Endothelial cell of umbilical vein (primary cell): ENCODE results near the gene SNX19. TPM values are rescaled to one million over a fixed set of nuclear protein-coding genes. Genes with fewer than 3 reads are reported as not detected.

Source experiments
- BruUV-seq: library from RNA; stranded (reverse); fragments of 400-500 nt; replicated peaks from 2 replicates; lab custom pipeline; 2021; lab: Mats Ljungman, UMichigan
- CTCF ChIA-PET: fragments of 300-600, 350-600 bp; sonication (Branson Sonifier 250); formaldehyde crosslinking; loops from one replicate; lab custom pipeline; 2021; ENCODE audit warnings: antibody characterized with exemption, inconsistent platforms; lab: Charles Lee
- POLR2A ChIA-PET: fragments of 300-600, 350-600 bp; sonication (Branson Sonifier 250); formaldehyde crosslinking; loops from one replicate; lab custom pipeline; 2021; ENCODE audit warnings: antibody characterized with exemption, inconsistent platforms; lab: Charles Lee
- DNase-seq: peaks from one replicate; pipeline ENCODE4 v3.0.0-alpha.2; 2011; ENCODE audit warnings: low read depth, low spot score
- FAIRE-seq: peaks from 2 replicates; lab custom pipeline; 2011; peaks lifted over from hg19 to GRCh38; lab: Jason Lieb, UNC
- H2AFZ ChIP-seq: 2 replicates; pipeline ENCODE4 v1.6.0; 2012; ENCODE audit warnings: low read depth, low read length, control low read depth, inconsistent platforms
- H3K27ac ChIP-seq: 2 replicates; pipeline ENCODE4 v1.5.1; 2011; ENCODE audit warnings: low read depth, mild to moderate bottlenecking, control low read depth, low read length, moderate library complexity; ENCODE audit not compliant: insufficient read depth
- H3K27me3 ChIP-seq, 2 experiments: 2 replicates each; pipeline versions ENCODE4 v1.6.0 to v1.6.1; 2011; ENCODE audit warnings: low read length in 2 of 2, mixed read lengths in 1 of 2; ENCODE audit not compliant: control insufficient read depth in 2 of 2, insufficient read depth in 2 of 2
- H3K36me3 ChIP-seq, 2 experiments: 2 replicates in 1 of 2; 3 replicates in 1 of 2; pipeline ENCODE4 v1.5.1; 2011; ENCODE audit warnings: low read length in 2 of 2, mild to moderate bottlenecking in 1 of 2, moderate library complexity in 1 of 2; ENCODE audit not compliant: control insufficient read depth in 2 of 2, insufficient read depth in 2 of 2; ENCODE audit errors: extremely low read depth in 1 of 2
- H3K4me1 ChIP-seq: 3 replicates; pipeline ENCODE4 v1.5.1; 2011; ENCODE audit warnings: mild to moderate bottlenecking, low read length; ENCODE audit not compliant: control insufficient read depth, insufficient read depth; ENCODE audit errors: extremely low read depth
- H3K4me2 ChIP-seq: 2 replicates; pipeline ENCODE4 v1.6.1; 2011; ENCODE audit warnings: low read length, control low read depth, mixed read lengths; ENCODE audit not compliant: insufficient read depth
- H3K4me3 ChIP-seq, 3 experiments: fragments of 200-600 bp in 1 of 3; sonication (generic), shearing (Covaris generic) in 1 of 3; replicated peaks in 1 of 3; 2 replicates each; pipeline ENCODE4 v1.5.1; 2011 to 2016; ENCODE audit warnings: control low read depth in 3 of 3, low read length in 3 of 3, mild to moderate bottlenecking in 2 of 3, inconsistent platforms in 1 of 3, low read depth in 1 of 3, moderate library complexity in 1 of 3; ENCODE audit not compliant: insufficient read depth in 1 of 3
- H3K79me2 ChIP-seq: 2 replicates; pipeline ENCODE4 v1.6.0; 2012; ENCODE audit warnings: low read length, inconsistent platforms; ENCODE audit not compliant: control insufficient read depth, insufficient read depth
- H3K9ac ChIP-seq: replicated peaks from 2 replicates; pipeline ENCODE3; 2011; ENCODE audit warnings: low read length, control low read depth; ENCODE audit not compliant: insufficient read depth; ENCODE audit errors: extremely low read depth
- H3K9me1 ChIP-seq: replicated peaks from 3 replicates; pipeline ENCODE4 v1.6.0; 2011; ENCODE audit warnings: mild to moderate bottlenecking, low read length; ENCODE audit not compliant: control insufficient read depth, insufficient read depth; ENCODE audit errors: extremely low read depth
- H3K9me3 ChIP-seq: replicated peaks from 2 replicates; pipeline ENCODE4 v1.5.1; 2012; ENCODE audit warnings: low read length, inconsistent platforms; ENCODE audit not compliant: control insufficient read depth, insufficient read depth
- H4K20me1 ChIP-seq: replicated peaks from 2 replicates; pipeline ENCODE3; 2011; ENCODE audit warnings: mild to moderate bottlenecking, low read length; ENCODE audit not compliant: control insufficient read depth, insufficient read depth; ENCODE audit errors: extremely low read depth
- CTCF ChIP-seq, 2 donors: IDR thresholded peaks; 1 replicate in 1 of 2; 2 replicates in 1 of 2; pipeline ENCODE4 v1.5.1; 2011; ENCODE audit warnings: low read length in 2 of 2, mild to moderate bottlenecking in 2 of 2, moderate library complexity in 2 of 2, control low read depth in 1 of 2, inconsistent platforms in 1 of 2, low read depth in 1 of 2; ENCODE audit not compliant: insufficient read depth in 1 of 2; ENCODE audit errors: extremely low read depth in 1 of 2
- EZH2 ChIP-seq: IDR thresholded peaks from 2 replicates; pipeline ENCODE4 v1.6.1; 2012; ENCODE audit warnings: borderline replicate concordance, low read depth, mild to moderate bottlenecking, moderate library complexity, low read length, inconsistent platforms; ENCODE audit not compliant: severe bottlenecking
- FOS ChIP-seq: IDR thresholded peaks from 2 replicates; pipeline ENCODE4 v1.6.1; 2011; ENCODE audit warnings: mild to moderate bottlenecking, low read length, moderate library complexity, borderline replicate concordance; ENCODE audit not compliant: insufficient read depth
- GATA2 ChIP-seq: IDR thresholded peaks from 2 replicates; pipeline ENCODE4 v1.7.0; 2011; ENCODE audit warnings: low read depth, mild to moderate bottlenecking, moderate library complexity, mixed read lengths, low read length; ENCODE audit not compliant: insufficient read length, insufficient read depth
- JUN ChIP-seq: IDR thresholded peaks from 2 replicates; pipeline ENCODE4 v1.6.1; 2011; ENCODE audit warnings: borderline replicate concordance, low read depth; ENCODE audit not compliant: insufficient read length, insufficient read depth
- MAX ChIP-seq: IDR thresholded peaks from 2 replicates; pipeline ENCODE4 v1.6.1; 2011; ENCODE audit not compliant: insufficient read depth, insufficient read length
- MYC ChIP-seq: IDR thresholded peaks from one replicate; pipeline ENCODE4 v1.6.1; 2011; ENCODE audit warnings: mild to moderate bottlenecking, low read depth, low read length
- POLR2A ChIP-seq: IDR thresholded peaks from 2 replicates; pipeline ENCODE4 v1.6.1; 2012; ENCODE audit warnings: low read depth, mild to moderate bottlenecking, control low read depth, low read length
- POLR2AphosphoS5 ChIP-seq: IDR thresholded peaks from 2 replicates; pipeline ENCODE4 v1.6.1; 2012; ENCODE audit warnings: low read depth, mild to moderate bottlenecking, control low read depth, low read length, moderate library complexity; ENCODE audit not compliant: insufficient read depth
- dilution Hi-C: fragments of 300-500 bp; cut with MboI; formaldehyde crosslinking; loops from one replicate; pipeline ENCODE4 v1.15.0; 2019; ENCODE audit warnings: low sequenced_read_pairs; ENCODE audit not compliant: extremely low pct_ligation_motif_present
- intact Hi-C: fragments of 100-400 bp; cut with micrococcal nuclease; formaldehyde crosslinking; loops from one replicate; pipeline ENCODE4 v1.10.0; 2022
- polyA plus RNA-seq, 4 experiments: library from polyadenylated mRNA; depleted of rRNA in 3 of 4; stranded (reverse) in 3 of 4; unstranded in 1 of 4; fragments of >200 nt; gene quantifications; 2 replicates each; pipeline versions ENCODE4 v1.2.1 to v1.2.3, GENCODE V29; 2011 to 2012; ENCODE audit warnings: missing spikeins in 1 of 4
- total RNA-seq: library from RNA; stranded (reverse); gene quantifications from 2 replicates; pipeline ENCODE4 v1.2.3, GENCODE V29; 2021

The SNX19 gene
- total and polyA plus RNA-seq, 2 donors (not counting 3 experiments of a cell fraction or from before 2014, with no cell fraction given), result 37.4 to 49.8 TPM

- BruUV-seq, result no TSS peak
- Histone ChIP-seq H3K9me1 (no peaks in the 10 kb centered on the region), H3K27me3 (no peaks in the 10 kb centered on the region), H3K9me3 (no peaks in the 10 kb centered on the region), H2AFZ (no peak overlapping the region), H3K4me1 (no peaks in the 10 kb centered on the region), H3K36me3 (no peaks in the 10 kb centered on the region), H3K4me3 (no peak overlapping the region), H3K9ac (no peak overlapping the region), H3K4me2 (no peak overlapping the region), H3K79me2 (no peaks in the 10 kb centered on the region), H4K20me1 (no peaks in the 10 kb centered on the region), H3K27ac (no peak overlapping the region)
- DNase-seq (no peak), FAIRE-seq (no peak)
- CTCF ChIA-PET, result interaction anchor here (1.0 to 2.1 kb wide), 3 partner anchors 15 to 414 kb away, joined by 3 to 5 read pairs (median 3); no protein-coding TSS in a partner anchor
- POLR2A ChIA-PET, result no interaction called here
- intact Hi-C loops, result no loop called here
- TF ChIP-seq JUN, result no peak
- TF ChIP-seq MAX, result no peak
- dilution Hi-C loops, result no loop called here
Observed at GRCh38 chr11:130847517-130847916, 68.8 kb downstream of the SNX19 start.

GRCh38 chr11:130846606-130847005, 69.7 kb downstream of the SNX19 start:
- H3K27me3 ChIP-seq, result no peaks in the 10 kb centered on the region
- intact Hi-C loops, result no loop called here
- H3K27ac ChIP-seq, result no peak overlapping the region
- no peak overlapping the region for H2AFZ ChIP-seq
- no peaks in the 10 kb centered on the region for H3K36me3 ChIP-seq
- H3K4me3 ChIP-seq, result no peak overlapping the region
- no peak for FAIRE-seq
- H3K79me2 ChIP-seq, result no peaks in the 10 kb centered on the region
- POLR2A ChIA-PET, result no interaction called here
- H3K9me1 ChIP-seq, result no peaks in the 10 kb centered on the region
- CTCF ChIA-PET, result interaction anchor here (1.3 to 1.5 kb wide), 2 partner anchors 411 to 416 kb away, joined by 3 to 4 read pairs; no protein-coding TSS in a partner anchor
- no TSS peak for BruUV-seq
- no peaks in the 10 kb centered on the region for H3K4me1 ChIP-seq
- no peak overlapping the region for H3K4me2 ChIP-seq
- no peaks in the 10 kb centered on the region for H4K20me1 ChIP-seq
- TF ChIP-seq EZH2 (no peak), GATA2 (no peak), POLR2AphosphoS5 (no peak), MYC (no peak), CTCF (IDR thresholded peaks at IDR 0.05; ENCODE audit: extremely low read depth in 1 of 2, insufficient read depth in 1 of 2, low read depth in 1 of 2, low read length in 2 of 2) (no peak), JUN (no peak), FOS (no peak), POLR2A (no peak), MAX (no peak)
- H3K9me3 ChIP-seq, result no peaks in the 10 kb centered on the region
- dilution Hi-C loops, result no loop called here
- H3K9ac ChIP-seq, result no peak overlapping the region
- DNase-seq, result no peak
